ENCODE data around the gene SPTBN1.

SPTBN1 gene

DNA sequence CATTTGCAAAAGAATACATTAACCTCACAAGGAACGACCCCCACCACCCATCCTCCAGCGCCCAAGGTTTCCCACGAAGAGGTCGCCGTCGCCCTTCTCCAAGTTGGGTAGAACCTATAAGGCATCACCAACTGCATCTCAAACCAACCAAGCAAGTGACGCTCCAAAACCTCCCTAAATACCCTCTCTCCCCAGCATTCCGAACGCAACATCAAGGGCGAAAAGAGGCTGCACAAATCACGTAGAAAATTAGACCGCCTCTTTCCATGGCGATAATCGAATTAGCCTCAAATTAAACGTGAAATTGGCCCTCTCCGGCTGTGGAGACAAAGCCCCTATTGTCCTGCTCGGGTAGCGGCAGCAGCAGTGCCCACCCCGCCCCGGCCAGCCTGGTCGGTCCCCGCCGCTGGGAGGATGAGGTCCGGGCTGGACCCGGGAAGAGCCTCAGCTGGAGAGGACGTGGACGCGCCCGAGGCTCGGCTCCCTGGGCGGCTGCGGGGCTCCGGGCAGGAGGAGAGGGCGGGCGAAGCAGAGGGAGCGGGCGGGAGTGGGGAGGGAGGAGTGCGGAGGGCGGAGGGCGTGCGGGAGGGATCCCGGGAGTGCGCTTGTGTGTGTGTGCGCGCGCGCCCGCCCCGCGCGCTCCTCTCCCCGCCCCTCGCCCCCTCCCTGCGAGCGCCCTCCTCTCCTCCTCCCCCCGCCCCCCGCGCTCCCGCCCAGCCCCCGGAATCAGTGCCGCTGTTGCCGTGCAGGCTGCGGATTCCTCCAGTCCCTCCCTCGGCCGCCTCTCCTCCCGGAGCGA, at the start of gene SPTBN1:
TSS of gene SPTBN1 (plus strand) at position 765 of the 799 bp plus-strand sequence. CDS start 70,092 bp downstream, outside the sequence.
- DNase-seq (ENCODE audit: low read depth): no peak

GRCh38 chr2:54407693-54408092, 48.4 kb upstream of the SPTBN1 start:
- DNase-seq (ENCODE audit: low read depth): no peak

DNA sequence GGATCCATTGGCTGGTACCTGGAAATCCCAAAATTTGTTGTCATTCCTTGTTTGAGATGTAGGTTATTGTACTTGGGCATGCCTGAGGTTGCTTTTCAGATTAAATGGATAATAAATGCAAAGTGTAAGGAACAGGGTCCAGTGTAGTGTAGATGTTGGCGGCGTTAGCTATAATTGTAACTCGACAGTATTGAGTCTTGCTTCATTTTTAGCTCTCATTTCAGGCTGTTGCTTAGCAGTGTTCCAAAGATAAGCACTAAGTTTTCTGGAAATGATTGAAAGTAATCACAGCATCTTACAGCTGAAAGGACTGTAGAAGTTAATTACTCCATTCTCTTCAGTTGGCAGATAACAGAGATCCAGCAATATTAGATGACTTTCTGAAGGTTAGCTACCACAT, 47.8 kb upstream of the SPTBN1 start:
- no peak for DNase-seq (ENCODE audit: low read depth)

DNA sequence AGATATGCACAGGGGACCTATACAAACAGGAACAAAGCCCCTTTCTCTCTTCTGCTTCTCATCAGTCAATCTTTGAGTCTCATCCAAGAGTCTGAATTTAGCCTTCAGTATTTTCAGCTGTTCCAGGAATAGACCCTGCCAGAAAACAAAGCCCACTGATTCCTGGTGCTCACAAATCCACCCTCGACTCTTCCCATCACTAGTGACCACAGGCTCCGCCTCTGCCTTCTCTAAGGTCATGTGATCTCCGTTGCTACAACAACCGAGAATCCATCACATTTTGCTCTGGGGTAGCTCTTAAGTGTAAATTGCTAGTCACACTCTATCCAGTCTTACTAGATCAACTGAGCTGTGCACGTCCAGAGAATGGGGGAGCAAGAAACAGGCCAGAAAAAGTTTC, 46.4 kb upstream of the SPTBN1 start:
- no peak for DNase-seq (ENCODE audit: low read depth)

DNA sequence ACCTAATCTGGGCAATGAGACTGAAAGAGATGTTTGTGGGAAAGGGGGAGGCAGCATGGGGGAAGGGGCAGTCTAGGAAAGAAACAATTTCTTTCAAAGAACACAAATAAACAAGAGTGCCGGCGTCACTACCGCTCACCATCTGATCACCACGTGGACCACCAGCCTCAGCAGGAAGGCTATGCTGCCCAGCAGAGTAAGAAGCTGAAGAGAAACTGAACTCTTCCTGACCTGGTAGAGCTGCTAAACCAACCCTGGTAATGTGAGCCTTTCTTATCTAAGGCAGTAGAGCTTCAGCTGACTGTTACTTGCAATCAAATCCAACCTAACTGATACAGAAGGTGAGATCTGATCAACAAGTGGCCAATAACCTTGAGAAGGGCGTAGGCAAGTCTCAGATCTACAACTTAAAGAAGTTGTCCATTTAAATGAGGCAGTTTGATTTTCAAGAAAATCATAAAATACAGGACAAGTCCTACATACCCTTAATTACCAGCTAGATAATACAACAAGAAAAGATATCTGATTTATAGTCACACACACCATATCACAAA, 44.2 kb upstream of the SPTBN1 start:
- no peak for DNase-seq (ENCODE audit: low read depth)

DNA sequence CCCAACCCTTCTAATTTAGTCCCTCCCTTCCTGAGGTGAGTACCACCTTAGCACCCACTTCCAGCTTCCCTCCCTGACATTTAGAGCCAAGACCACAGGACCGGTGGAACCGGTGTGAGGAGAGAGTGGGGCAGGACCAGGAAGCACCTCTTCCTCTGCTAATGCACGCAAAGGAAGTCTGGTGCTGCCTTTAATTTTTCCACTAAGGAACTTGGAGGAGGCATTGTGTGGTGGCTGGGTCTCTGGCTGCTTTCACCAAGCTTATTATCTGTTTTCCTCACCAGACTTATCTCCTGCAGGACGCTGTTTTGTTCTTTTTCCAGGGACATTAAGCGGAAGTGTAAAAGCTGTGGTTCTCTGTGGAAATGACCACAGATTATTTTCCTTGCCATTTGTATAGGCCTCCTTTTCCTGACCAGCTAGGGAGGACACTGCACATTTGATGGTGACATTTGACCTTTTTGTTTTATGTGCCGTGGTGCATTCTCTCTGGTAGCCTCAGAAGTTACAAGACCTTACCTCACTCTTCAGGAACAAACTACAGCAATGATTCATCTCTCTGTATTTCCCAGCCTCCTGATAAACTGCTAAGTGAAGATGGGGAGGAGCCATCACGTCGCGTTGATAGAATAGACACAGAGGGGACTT, 39.8 kb upstream of the SPTBN1 start:
- DNase-seq (ENCODE audit: low read depth): no peak

DNA sequence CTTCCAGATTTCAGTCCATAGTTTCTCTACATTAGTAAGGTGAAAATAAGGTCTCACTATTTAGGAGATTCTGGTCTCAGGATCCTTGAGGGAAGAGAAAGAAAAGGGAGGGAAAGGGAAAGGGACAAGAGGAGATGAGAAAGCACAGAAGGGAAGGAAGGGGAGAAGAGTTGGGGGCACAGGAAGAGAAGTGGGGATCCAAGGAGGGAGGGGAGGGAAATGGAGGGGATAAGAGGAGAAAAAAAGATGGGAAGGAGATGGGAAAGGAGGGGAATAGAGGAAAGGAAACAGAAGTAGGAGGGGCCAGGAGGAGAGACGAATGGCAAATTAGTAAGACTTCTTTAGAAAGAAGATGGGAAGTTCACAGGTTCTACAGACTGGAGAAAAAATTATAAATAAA, 39.2 kb upstream of the SPTBN1 start:
- no peak for DNase-seq (ENCODE audit: low read depth)

GRCh38 chr2:54417577-54417976, 38.5 kb upstream of the SPTBN1 start:
- DNase-seq (ENCODE audit: low read depth): no peak

DNA sequence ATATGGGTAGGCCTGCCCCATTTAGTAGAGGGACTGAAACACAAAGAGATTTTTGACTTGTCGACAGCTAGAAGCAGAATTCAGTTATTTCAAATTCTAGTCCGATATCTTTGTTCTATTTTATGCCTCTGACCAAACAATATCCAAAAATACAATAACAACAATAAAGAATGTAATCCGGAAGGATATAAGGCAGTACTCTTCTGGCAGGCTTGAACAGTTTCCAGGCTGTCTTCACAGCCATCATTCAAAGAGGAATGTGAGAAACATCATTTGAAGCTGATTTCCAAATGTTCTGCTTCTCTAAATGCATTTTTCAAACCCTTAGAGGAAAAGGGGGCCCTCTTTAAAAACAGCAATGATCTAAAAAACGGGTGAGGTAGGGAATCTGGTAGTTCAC, 36.7 kb upstream of the SPTBN1 start:
- DNase-seq (ENCODE audit: low read depth): no peak

DNA sequence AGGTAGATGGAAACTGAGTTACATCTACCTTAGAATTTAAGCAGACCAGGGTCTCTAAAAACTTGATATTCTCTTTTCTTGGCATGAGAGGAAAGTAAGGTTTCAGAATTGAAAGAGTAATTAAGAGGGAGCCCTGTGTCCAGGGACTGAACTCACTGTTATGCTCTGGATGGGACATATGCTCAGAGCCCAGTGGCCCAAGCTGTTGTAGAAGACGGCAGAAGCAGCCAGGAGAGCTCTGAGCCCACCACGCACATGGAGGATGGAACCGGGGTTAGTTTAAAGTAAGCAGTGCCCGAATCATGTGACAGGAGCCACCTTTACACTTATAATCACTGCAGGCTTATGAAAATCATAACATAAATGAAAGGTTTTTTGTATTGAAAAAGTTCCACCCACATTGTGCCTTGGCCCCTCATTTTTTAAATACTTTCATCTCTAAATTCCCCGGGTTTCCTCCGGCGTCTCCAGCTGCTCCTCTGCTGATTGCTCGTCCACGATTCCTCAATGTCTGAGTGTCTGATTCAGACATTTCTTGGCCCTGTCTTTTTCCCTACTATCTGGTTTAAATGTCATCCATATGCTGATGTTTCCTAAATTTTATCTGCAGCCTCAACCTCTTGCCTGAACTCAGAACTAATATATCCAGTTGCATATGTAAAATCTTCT, 36.1 kb upstream of the SPTBN1 start:
- DNase-seq (ENCODE audit: low read depth): no peak

GRCh38 chr2:54420524-54421172, 35.5 kb upstream of the SPTBN1 start:
- DNase-seq (ENCODE audit: low read depth): no peak

GRCh38 chr2:54422072-54422581, 34.0 kb upstream of the SPTBN1 start:
- DNase-seq (ENCODE audit: low read depth): peak; percentile 16

- no peak for DNase-seq (ENCODE audit: low read depth)
Observed at GRCh38 chr2:54423213-54423612, 32.9 kb upstream of the SPTBN1 start.

- DNase-seq (ENCODE audit: low read depth): no peak
Observed at GRCh38 chr2:54424555-54425163, 31.5 kb upstream of the SPTBN1 start.

DNA sequence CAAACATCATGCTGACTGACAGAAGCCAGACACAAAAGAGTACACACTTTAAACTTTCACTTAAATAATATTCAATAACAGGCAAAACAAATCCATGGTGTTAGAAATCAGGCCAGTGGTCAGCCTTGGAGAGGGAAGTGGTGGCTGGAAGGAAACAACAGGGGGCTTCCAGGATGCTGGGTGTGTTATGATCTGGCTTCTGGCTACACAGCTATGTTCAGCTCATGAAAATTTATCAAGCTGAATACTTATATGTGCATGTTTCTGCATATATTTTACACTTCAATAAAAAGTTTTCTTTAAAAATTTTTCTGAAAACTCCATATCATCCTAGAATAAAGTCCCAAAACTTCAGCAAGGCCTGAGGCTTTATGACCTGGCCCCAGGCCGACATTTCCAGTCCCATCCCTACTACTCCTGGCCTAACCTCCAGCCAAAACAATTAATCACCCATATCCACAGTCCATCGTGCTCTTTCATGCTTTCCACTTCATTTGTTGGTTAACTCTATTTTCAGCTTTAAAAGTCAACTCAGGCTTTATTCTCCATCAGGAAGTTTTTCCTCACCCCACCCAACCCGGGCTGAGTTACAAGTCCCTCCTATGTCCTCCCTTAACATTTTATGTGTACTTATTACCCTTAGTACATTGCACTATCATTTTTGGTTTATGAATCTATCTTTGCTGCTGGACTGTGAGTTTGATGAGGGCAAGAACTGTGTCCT, 27.9 kb upstream of the SPTBN1 start:
- DNase-seq (ENCODE audit: low read depth): no peak

GRCh38 chr2:54429054-54429453, 27.1 kb upstream of the SPTBN1 start:
- DNase-seq (ENCODE audit: low read depth): no peak

DNA sequence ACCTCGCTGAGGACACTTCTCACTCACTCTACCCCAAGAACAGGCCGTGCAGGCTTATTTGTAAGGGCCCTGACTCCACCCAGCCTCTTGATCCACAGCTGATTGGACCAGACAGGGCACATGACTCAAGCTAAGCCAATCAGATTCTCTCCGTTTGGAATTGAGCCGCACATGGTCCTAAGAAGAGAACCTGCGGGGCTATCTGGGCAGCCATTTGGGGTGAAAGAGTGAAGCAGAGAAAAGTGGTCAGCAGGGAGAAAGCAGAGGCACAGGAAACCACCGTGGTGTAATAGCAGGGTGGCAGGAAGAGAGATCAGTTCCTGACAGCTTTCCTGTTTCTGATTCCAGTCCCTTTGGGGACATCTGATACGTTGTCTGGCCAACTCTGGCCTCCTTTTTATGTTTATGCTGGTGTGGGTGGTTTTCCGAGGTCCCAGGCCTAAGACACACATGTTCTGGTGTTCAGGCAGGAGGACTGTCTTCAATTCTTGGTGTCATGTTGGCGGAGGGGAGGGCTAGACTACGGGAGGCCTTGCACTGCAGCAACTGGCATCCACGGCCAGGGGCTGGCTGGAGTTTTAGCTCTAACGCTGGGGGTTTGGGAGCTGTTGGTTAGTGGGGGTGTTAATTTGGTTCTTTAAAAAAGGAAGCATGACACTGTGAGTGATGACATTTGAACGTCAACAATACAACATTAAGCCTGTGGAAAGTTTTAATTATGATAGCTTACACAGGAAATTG, 26.1 kb upstream of the SPTBN1 start:
- DNase-seq (ENCODE audit: low read depth): no peak

GRCh38 chr2:54430649-54431048, 25.5 kb upstream of the SPTBN1 start:
- DNase-seq (ENCODE audit: low read depth): no peak

- DNase-seq (ENCODE audit: low read depth): no peak
Observed at GRCh38 chr2:54432251-54433015, 23.7 kb upstream of the SPTBN1 start.
